ENCODE measurements around the gene VIPAS39. TPM values are rescaled to one million over a fixed set of nuclear protein-coding genes. Genes with fewer than 3 reads are reported as not detected.

Gene VIPAS39
- total and polyA plus RNA-seq, 5 donors: 8.5 to 14.7 (median 11.6) TPM

DNA sequence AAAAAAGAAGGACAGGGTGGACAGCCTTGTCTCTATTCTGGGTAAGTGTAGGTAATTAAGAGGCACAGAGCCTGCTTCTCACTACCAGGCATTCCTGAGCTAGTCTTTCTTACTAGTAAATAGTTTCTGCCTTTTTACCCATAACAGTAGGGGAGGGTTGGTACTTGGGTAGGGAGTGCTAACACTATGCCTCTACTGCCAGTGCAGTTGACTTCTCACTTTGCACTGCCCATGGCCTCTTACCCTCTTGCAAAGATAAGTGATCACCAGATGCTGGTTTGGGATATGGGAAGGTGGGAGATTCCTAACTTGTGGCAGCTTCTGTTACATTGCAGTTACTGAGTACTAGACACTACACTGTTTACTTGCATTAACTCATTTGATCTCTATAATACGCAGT is 12.1 kb upstream of the VIPAS39 start:
- Histone ChIP-seq H3K27ac (ENCODE audit: low read length) (no peak overlapping the region), H3K4me1 (ENCODE audit: control insufficient read depth, insufficient read depth, low read length) (no peaks in the 10 kb centered on the region), H3K27me3 (ENCODE audit: control insufficient read depth, insufficient read depth) (no peaks in the 10 kb centered on the region), H3K4me3 (ENCODE audit: low read length) (no peak overlapping the region), H3K9me3 (ENCODE audit: control insufficient read depth, low read length) (no peaks in the 10 kb centered on the region)
- 93% methylated on average over 1 of the region's 1 CpG for WGBS
- intact Hi-C loops (cut with DNase I): no loop called here
- ATAC-seq (no peak), DNase-seq (no peak)

DNA sequence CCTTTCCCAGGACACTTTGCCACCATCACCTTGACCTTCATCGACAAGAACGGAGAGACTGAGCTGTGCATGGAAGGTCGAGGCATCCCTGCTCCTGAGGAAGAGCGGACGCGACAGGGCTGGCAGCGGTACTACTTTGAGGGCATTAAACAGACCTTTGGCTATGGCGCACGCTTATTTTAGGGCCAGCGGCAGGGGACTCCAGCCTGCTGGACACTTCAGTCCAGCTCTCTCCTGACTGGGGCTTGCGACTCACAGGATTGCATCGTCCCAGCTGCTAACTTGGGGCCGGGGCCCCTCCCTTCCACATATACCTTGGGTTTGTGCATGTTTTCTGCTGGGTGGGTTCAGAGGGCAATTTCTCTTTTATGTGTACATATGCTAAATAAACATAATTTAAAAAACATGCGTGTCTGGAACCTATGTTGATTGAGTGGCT is 11.7 kb upstream of the VIPAS39 start:
- Histone ChIP-seq H3K27ac (ENCODE audit: low read length) (no peak overlapping the region), H3K9me3 (ENCODE audit: control insufficient read depth, low read length) (no peaks in the 10 kb centered on the region), H3K4me1 (ENCODE audit: control insufficient read depth, insufficient read depth, low read length) (no peaks in the 10 kb centered on the region), H3K27me3 (ENCODE audit: control insufficient read depth, insufficient read depth) (no peaks in the 10 kb centered on the region), H3K4me3 (ENCODE audit: low read length) (no peak overlapping the region)
- no peak for ATAC-seq
- DNase-seq: no peak
- intact Hi-C loops (cut with DNase I): no loop called here
- WGBS: 90% methylated on average over 14 of the region's 14 CpGs

DNA sequence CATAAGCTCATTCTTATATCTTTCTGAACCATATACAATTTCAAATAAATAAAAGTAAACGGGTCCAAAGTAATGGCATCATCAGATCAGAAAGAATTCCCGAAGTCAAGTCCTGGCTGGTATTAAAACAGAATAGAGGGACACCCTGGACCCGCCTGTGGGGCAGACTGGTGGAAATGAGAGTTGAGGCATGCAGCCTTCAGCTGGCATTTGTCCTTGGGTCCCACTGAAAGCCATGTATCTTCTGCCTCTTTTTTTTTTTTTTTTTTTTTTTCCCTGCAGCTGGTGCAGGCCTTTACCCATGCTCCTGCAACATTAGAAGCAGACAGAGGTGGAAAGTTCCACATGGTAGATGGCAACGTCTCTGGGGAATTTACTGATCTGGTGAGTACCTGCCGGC is 10.4 kb upstream of the VIPAS39 start:
- WGBS: 89% methylated on average over 5 of the region's 5 CpGs
- Histone ChIP-seq H3K27ac (ENCODE audit: low read length) (no peak overlapping the region), H3K4me3 (ENCODE audit: low read length) (no peak overlapping the region), H3K9me3 (ENCODE audit: control insufficient read depth, low read length) (no peaks in the 10 kb centered on the region), H3K27me3 (ENCODE audit: control insufficient read depth, insufficient read depth) (no peaks in the 10 kb centered on the region), H3K4me1 (ENCODE audit: control insufficient read depth, insufficient read depth, low read length) (no peaks in the 10 kb centered on the region)
- intact Hi-C loops (cut with DNase I): no loop called here
- ATAC-seq: no peak
- no peak for DNase-seq

DNA sequence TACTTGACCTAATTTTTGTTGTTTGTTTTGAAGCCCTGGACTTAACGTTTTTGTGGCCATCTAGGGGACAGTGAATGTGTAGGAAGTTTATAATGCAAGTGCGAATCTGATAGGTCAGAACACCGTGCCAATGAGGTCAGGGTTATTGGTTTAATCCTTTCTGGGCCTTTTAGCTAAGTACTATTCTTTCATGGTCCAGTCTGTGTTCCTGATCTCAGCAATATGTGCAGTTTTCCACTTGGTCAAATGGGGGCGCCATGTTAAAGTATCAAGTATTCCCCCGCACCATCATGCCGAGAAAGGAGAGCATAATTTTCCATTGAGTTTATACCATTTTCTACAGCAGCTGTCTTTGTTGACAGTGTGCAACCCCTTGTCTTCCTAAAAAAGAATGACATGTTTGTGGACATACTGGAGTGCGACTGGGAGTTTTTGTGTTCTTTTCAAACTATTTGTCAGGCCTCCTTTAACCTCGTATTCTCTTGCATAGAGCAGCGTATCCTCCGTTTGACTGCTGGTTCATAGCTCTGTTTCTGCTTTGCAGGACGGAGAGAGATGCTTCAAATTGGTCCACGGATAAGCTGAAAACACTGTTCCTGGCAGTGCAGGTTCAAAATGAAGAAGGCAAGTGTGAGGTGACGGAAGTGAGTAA is 1.8 kb upstream of the VIPAS39 start:
- peak overlapping the region; percentile 82 for H3K4me3 ChIP-seq (ENCODE audit: low read length)

DNA sequence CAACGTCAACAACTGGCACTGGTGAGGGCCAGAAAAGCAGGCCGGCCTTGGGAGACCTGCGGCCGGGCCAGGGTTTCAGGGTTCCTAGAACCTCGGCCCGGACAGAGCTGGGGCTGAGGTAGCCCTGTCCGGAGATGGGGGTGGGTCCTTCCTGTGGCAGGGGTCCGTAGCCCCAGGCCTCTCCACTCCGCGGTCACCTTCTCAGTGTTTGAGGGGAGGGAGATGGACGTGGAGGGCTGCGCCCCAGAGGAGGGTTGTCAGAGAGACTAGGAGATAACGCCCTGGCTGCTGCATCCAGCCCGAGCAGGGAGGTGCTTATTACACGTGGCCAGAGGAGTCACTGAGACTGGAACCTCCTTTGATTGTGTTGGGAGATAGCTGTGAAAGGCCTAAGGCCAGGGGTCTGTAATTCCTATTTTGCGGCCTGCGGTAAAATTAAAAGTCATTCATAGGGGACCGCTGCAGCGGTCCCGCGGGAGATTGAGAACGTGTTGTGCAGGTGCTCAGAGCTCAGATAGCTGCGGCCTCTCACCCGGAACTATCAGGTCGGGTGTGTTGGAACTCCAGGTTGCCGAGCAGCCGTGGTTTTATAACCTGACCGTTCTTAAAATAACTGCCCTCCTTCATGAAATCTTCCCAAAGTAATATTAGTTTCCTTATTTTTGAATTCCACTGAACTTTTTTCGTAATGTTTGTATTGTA is 999 bp upstream of the VIPAS39 start:
- H3K27ac ChIP-seq (ENCODE audit: low read length): peak overlapping the region; percentile 95
- DNase-seq (peak in 1 of 3 donors; percentile 26), ATAC-seq (peak; percentile 5 to 56)
- WGBS: under 1% methylated on average over 29 of the region's 29 CpGs
- H3K4me1 ChIP-seq (ENCODE audit: control insufficient read depth, insufficient read depth, low read length): no peaks in the 10 kb centered on the region
- H3K4me3 ChIP-seq (ENCODE audit: low read length): peak overlapping the region; percentile 82
- H3K9me3 ChIP-seq (ENCODE audit: control insufficient read depth, low read length): no peaks in the 10 kb centered on the region
- intact Hi-C loops (cut with DNase I): loop anchor here in 2 of 4 donors (5.0 to 10.0 kb wide), 2 partner anchors 86 to 136 kb away; partner anchors contain the start of genes GSTZ1 (in 1 of the 2) and POMT2 (in 1 of the 2)
- no peaks in the 10 kb centered on the region for H3K27me3 ChIP-seq (ENCODE audit: control insufficient read depth, insufficient read depth)

More for the DNA sequence above, 1.8 kb upstream of the VIPAS39 start:
- ATAC-seq (no peak), DNase-seq (peak in 1 of 3 donors; percentile 41)
- no peaks in the 10 kb centered on the region for H3K4me1 ChIP-seq (ENCODE audit: control insufficient read depth, insufficient read depth, low read length)
- intact Hi-C loops (cut with DNase I): loop anchor here in 2 of 4 donors (5.0 to 10.0 kb wide), 2 partner anchors 86 to 137 kb away; partner anchors contain the start of genes GSTZ1 (in 1 of the 2) and POMT2 (in 1 of the 2)
- no peak overlapping the region for H3K27ac ChIP-seq (ENCODE audit: low read length)
- H3K9me3 ChIP-seq (ENCODE audit: control insufficient read depth, low read length): no peaks in the 10 kb centered on the region
- 38% methylated on average over 13 of the region's 13 CpGs for WGBS
- H3K27me3 ChIP-seq (ENCODE audit: control insufficient read depth, insufficient read depth): no peaks in the 10 kb centered on the region

DNA sequence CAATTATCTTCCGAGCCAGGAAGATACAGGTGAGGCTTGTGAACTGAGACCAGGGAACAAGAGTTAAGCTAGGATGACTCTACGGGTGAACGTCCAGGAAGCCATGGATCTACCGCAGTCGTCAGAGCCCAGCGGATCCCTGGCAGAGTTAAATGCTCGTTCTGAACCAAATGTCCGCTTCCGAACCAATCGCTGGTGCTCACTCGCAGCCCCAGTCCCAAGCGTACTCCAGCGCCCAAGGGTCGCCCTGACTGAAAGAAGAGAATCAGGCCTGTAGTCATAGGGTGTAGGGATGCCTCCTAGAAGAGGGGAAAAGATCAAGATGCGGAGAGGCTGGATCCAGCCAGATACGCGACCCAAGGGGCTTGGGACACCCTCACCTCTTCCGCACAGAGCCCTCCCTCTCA is 283 bp downstream of the VIPAS39 start:
- intact Hi-C loops (cut with DNase I): loop anchor here in 2 of 4 donors (5.0 to 10.0 kb wide), 2 partner anchors 88 to 135 kb away; partner anchors contain the start of genes GSTZ1 (in 1 of the 2) and POMT2 (in 1 of the 2)
- peak overlapping the region; percentile 32 for H3K27ac ChIP-seq (ENCODE audit: low read length)
- under 1% methylated on average over 18 of the region's 18 CpGs for WGBS
- DNase-seq (no peak), ATAC-seq (no peak)
- H3K4me3 ChIP-seq (ENCODE audit: low read length): peak overlapping the region; percentile 82
- H3K27me3 ChIP-seq (ENCODE audit: control insufficient read depth, insufficient read depth): no peaks in the 10 kb centered on the region
- no peaks in the 10 kb centered on the region for H3K9me3 ChIP-seq (ENCODE audit: control insufficient read depth, low read length)
- no peaks in the 10 kb centered on the region for H3K4me1 ChIP-seq (ENCODE audit: control insufficient read depth, insufficient read depth, low read length)

DNA sequence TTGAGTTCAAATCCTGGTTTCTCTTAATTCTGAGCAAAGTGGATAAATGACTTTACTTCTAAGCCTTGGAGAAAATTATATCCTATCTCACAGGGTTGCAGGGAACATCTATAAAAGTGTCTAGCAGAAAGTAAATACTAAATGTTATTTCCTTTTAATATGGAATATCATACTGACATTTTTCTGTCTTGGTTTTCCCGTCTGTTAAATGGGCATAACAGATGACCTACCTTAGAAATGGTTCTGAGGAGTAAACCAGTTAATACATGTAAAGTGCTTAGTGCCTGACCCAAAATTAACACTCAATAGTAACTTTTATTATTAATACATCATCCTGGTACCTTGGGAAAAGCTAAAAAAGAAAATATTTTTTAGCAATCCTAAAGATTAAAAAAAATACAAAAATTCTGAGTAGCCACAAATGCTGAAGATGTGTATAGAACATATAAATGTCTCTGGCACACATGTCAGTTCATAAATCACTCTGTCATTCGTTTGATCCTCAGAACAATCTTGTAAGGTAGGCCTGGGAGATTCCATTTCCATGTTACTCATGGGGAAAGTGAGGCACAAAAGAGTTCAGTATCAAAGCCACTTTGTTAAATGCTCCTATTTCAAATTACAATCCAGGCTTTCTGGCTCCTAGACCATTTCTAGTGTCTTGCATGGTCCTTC is 1.3 kb downstream of the VIPAS39 start:
- intact Hi-C loops (cut with DNase I): loop anchor here in 2 of 4 donors (5.0 to 10.0 kb wide), 2 partner anchors 89 to 134 kb away; partner anchors contain the start of genes GSTZ1 (in 1 of the 2) and POMT2 (in 1 of the 2)
- no peak overlapping the region for H3K4me3 ChIP-seq (ENCODE audit: low read length)
- H3K27ac ChIP-seq (ENCODE audit: low read length): no peak overlapping the region
- ATAC-seq (no peak), DNase-seq (no peak)
- H3K9me3 ChIP-seq (ENCODE audit: control insufficient read depth, low read length): no peaks in the 10 kb centered on the region
- no peaks in the 10 kb centered on the region for H3K4me1 ChIP-seq (ENCODE audit: control insufficient read depth, insufficient read depth, low read length)
- H3K27me3 ChIP-seq (ENCODE audit: control insufficient read depth, insufficient read depth): no peaks in the 10 kb centered on the region
- 86% methylated on average over 2 of the region's 2 CpGs for WGBS

DNA sequence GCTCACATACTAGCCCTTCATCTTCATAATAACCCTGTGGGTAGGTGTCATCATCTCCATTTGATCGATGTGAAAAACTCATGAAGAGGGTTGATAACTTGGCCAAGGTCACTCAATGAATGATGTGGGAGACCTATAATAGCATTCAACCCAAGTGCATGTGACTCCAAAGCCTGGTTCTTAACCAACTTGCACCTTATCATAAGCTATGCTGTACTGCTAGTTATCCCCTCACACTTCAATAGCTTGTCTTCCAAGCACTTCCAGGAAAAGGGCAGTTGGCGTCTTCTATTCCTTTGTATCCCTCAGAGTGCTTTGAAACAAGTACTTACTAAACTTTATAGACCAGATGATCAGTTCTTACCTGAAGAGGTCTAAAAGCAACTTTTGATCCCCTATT is 15.2 kb downstream of the VIPAS39 start:
- Histone ChIP-seq H3K4me1 (ENCODE audit: control insufficient read depth, insufficient read depth, low read length) (no peaks in the 10 kb centered on the region), H3K9me3 (ENCODE audit: control insufficient read depth, low read length) (no peaks in the 10 kb centered on the region), H3K27me3 (ENCODE audit: control insufficient read depth, insufficient read depth) (no peaks in the 10 kb centered on the region), H3K27ac (ENCODE audit: low read length) (no peak overlapping the region), H3K4me3 (ENCODE audit: low read length) (no peak overlapping the region)
- DNase-seq (no peak), ATAC-seq (no peak)
- intact Hi-C loops (cut with DNase I): no loop called here
- WGBS: 73% methylated on average over 2 of the region's 2 CpGs

DNA sequence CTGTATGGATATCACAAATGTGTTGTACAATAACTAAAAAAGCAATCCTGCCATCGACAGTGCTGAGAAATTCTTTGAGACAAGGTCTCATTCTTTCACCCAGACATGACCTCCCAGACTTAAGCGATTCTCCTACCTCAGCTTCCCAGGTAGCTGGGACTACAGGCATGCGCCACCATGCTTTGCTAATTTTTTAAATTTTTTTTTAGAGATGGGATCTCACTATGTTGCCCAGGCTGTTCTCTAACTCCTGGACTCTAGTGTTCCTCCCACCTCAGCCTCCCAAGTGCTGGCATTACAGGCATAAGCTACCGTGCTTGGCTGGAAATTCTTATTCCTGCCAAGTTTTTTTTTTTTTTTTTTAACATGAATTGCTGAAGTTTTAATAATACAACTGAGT is 17.5 kb downstream of the VIPAS39 start:
- DNase-seq: no peak
- 92% methylated on average over 4 of the region's 4 CpGs for WGBS
- H3K4me3 ChIP-seq (ENCODE audit: low read length): no peak overlapping the region
- ATAC-seq: no peak
- no peak overlapping the region for H3K27ac ChIP-seq (ENCODE audit: low read length)
- no peaks in the 10 kb centered on the region for H3K4me1 ChIP-seq (ENCODE audit: control insufficient read depth, insufficient read depth, low read length)
- no peaks in the 10 kb centered on the region for H3K27me3 ChIP-seq (ENCODE audit: control insufficient read depth, insufficient read depth)
- H3K9me3 ChIP-seq (ENCODE audit: control insufficient read depth, low read length): no peaks in the 10 kb centered on the region
- intact Hi-C loops (cut with DNase I): no loop called here

DNA sequence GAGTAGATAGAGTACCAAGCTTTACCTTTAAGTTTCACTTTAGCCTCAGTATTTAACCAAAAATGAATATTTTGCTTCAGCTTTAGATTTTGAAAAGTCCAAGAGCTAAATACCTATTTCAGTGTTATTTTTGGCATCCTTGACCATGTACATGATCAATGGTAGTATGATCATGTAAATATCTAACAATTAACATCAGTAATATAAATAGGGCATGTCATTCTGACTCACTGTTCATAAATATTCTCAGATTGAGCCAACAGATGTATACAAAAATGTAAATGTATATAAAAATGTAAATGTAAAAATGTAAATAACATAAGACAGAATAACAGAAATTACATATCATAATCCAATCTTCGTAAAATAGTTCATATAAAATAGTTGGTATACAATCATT is 18.8 kb downstream of the VIPAS39 start:
- 99% methylated on average over 1 of the region's 1 CpG for WGBS
- ATAC-seq: no peak
- DNase-seq: no peak

DNA sequence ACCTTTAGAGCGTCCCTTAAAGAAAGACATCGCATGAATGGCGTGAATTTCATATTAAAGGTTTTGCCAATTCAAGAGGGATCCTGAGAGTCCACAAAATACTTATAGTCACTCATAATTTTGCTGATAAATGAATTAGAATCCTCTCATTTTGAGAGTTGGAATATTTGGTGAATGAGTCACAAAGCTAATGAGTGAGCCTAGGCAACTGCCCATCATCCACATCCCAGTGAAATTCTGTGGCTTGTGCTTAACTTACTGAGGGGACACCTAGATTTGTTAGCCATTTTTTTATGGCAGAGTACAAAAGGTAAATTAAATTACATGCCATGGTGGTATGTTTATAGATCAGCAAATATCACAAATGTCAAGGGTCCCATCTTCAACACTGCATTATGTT is 21.4 kb downstream of the VIPAS39 start:
- Histone ChIP-seq H3K9me3 (ENCODE audit: control insufficient read depth, low read length) (no peaks in the 10 kb centered on the region), H3K4me1 (ENCODE audit: control insufficient read depth, insufficient read depth, low read length) (no peaks in the 10 kb centered on the region), H3K27me3 (ENCODE audit: control insufficient read depth, insufficient read depth) (no peaks in the 10 kb centered on the region), H3K27ac (ENCODE audit: low read length) (no peak overlapping the region), H3K4me3 (ENCODE audit: low read length) (no peak overlapping the region)
- ATAC-seq (no peak), DNase-seq (no peak)
- intact Hi-C loops (cut with DNase I): no loop called here
- WGBS: 97% methylated on average over 3 of the region's 3 CpGs

More for the DNA sequence above, 18.8 kb downstream of the VIPAS39 start:
- no peak overlapping the region for H3K27ac ChIP-seq (ENCODE audit: low read length)
- H3K4me1 ChIP-seq (ENCODE audit: control insufficient read depth, insufficient read depth, low read length): no peaks in the 10 kb centered on the region
- no peaks in the 10 kb centered on the region for H3K9me3 ChIP-seq (ENCODE audit: control insufficient read depth, low read length)
- H3K27me3 ChIP-seq (ENCODE audit: control insufficient read depth, insufficient read depth): no peaks in the 10 kb centered on the region
- intact Hi-C loops (cut with DNase I): no loop called here
- H3K4me3 ChIP-seq (ENCODE audit: low read length): no peak overlapping the region
